AG04449 (cell line): ENCODE data around the gene PLEKHH1.

ENCODE experiments used
- CTCF ChIA-PET: fragments of 350-600 bp; formaldehyde crosslinking; extraction: SDS; loops from one replicate; lab custom pipeline; 2021; ENCODE audit warnings: antibody characterized with exemption; lab: Yijun Ruan, JAX
- POLR2A ChIA-PET: fragments of 400-600, 350-600 bp; formaldehyde crosslinking; extraction: SDS; loops from one replicate; lab custom pipeline; 2020; ENCODE audit warnings: antibody characterized with exemption, inconsistent platforms; lab: Yijun Ruan, JAX
- DNase-seq: peaks from one replicate; pipeline ENCODE4 v3.0.0-alpha.2; 2010; ENCODE audit warnings: low read depth, low spot score
- H3K4me3 ChIP-seq: 2 replicates; pipeline ENCODE4 v1.5.1; 2011; ENCODE audit warnings: low read depth, mild to moderate bottlenecking, control low read depth, low read length
- TF ChIP-seq, protein P1 (sequence below): IDR thresholded peaks from one replicate; pipeline ENCODE4 v1.5.1; 2011; ENCODE audit warnings: mild to moderate bottlenecking, moderate library complexity, low read length, control low read depth, inconsistent platforms; ENCODE audit not compliant: insufficient read depth; ENCODE audit errors: missing control alignments

Gene PLEKHH1

DNA sequence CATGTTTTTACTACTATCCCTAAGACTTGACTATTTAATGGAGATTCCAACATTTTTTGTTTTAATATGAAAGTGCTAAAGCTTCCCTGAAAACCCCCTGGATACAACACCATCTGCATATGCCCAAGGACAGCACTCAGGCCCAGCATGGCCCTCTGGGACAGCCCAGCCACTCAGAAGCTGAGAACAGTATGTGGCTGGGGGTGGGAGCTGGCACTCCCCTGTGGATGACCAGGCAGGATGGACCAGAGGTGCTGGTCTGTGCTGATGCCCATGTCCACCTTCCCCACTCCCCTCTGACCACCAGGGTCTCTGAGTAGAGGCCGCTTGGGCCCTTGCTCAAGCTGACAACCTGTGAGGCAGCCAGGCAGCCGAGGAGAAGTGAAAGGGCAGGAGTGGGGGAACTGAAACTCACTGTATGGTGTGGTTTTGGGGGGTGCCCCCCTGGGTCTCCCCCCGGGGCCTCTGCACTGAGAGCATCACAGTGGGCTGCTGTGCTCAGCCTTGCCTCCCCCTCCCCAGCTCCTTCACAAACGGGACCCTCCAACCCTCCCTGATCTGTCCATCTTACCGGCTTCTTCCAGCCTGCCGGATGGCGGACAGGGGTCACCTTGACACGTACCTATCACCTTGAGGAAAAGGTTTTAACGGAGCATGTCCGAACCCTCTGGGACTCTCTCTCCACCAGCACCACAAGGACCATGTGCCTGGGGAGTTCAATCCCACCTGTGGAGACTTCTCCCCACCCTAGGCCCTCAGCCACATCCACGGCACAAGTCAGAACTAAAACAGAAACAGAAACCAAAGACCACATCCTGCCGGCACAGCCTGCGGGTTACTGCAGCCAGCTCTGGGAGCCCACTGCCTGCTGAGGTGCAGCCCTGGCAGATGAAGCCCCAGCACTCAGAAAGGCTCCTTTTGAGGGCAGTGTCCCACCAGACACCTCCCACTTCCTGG, 44.9 kb upstream of the PLEKHH1 start, which contains the start of gene TMEM229B:
Gene TMEM229B, minus strand, starts transcription at position 785 of the 957 bp plus-strand sequence. CDS start 14,798 bp downstream, outside the sequence.
- ChIA-PET CTCF (interaction anchor here (1.4 to 2.3 kb wide), 2 partner anchors 13 to 82 kb away, joined by 4 to 5 read pairs; no protein-coding TSS in a partner anchor), POLR2A (no interaction called here)
- TF ChIP-seq, protein P1, sequence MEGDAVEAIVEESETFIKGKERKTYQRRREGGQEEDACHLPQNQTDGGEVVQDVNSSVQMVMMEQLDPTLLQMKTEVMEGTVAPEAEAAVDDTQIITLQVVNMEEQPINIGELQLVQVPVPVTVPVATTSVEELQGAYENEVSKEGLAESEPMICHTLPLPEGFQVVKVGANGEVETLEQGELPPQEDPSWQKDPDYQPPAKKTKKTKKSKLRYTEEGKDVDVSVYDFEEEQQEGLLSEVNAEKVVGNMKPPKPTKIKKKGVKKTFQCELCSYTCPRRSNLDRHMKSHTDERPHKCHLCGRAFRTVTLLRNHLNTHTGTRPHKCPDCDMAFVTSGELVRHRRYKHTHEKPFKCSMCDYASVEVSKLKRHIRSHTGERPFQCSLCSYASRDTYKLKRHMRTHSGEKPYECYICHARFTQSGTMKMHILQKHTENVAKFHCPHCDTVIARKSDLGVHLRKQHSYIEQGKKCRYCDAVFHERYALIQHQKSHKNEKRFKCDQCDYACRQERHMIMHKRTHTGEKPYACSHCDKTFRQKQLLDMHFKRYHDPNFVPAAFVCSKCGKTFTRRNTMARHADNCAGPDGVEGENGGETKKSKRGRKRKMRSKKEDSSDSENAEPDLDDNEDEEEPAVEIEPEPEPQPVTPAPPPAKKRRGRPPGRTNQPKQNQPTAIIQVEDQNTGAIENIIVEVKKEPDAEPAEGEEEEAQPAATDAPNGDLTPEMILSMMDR = no peak
- no peak for DNase-seq
- H3K4me3 ChIP-seq = no peak within 1 kb of the TSS

DNA sequence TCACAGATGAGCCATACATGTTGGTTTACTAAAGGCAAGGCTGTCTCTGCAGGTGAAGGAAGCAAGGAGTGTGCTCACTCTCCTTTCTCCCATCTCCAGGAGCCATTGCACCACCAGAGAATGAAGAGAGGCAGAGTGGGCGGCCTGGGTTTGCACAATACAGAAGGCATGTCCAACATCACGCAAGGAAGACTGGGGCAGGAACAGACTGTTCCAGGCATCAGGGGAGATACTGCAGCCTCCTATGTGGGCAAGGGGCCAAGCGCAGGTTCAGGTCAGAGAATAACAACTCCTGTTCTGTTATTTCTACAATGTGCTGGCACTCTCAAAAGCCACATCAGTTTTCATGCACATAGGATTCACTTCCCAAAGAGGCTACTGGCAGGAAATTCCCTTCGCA, 42.9 kb upstream of the PLEKHH1 start:
- POLR2A ChIA-PET = no interaction called here
- TF ChIP-seq, protein P1 = no peak
- H3K4me3 ChIP-seq = no peak overlapping the region
- CTCF ChIA-PET = no interaction called here
- no peak for DNase-seq

DNA sequence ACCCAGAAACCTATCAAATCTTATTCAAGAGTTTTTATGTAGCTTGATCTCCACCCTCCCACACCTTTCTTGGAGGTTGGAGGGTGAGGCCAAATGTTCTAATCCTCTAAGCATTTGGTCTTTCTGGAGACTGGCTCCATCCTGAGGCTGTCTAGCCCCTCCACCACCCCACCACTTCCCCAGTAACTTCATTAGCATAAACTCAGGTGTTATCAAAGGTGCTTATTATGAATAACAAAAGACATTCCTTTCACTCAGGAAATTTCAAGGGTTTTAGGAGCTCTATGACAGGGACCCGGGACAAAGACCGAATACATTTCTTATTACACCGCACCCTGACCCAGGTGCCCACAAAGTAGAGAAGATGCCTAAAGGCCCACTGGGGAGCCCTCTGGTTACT, 41.8 kb upstream of the PLEKHH1 start:
- TF ChIP-seq, protein P1 = no peak
- no peak for DNase-seq
- no peak overlapping the region for H3K4me3 ChIP-seq
- POLR2A ChIA-PET = no interaction called here
- CTCF ChIA-PET = interaction anchor here (2.0 kb wide), 1 partner anchor 80 kb away, joined by 6 read pairs; no protein-coding TSS in a partner anchor

DNA sequence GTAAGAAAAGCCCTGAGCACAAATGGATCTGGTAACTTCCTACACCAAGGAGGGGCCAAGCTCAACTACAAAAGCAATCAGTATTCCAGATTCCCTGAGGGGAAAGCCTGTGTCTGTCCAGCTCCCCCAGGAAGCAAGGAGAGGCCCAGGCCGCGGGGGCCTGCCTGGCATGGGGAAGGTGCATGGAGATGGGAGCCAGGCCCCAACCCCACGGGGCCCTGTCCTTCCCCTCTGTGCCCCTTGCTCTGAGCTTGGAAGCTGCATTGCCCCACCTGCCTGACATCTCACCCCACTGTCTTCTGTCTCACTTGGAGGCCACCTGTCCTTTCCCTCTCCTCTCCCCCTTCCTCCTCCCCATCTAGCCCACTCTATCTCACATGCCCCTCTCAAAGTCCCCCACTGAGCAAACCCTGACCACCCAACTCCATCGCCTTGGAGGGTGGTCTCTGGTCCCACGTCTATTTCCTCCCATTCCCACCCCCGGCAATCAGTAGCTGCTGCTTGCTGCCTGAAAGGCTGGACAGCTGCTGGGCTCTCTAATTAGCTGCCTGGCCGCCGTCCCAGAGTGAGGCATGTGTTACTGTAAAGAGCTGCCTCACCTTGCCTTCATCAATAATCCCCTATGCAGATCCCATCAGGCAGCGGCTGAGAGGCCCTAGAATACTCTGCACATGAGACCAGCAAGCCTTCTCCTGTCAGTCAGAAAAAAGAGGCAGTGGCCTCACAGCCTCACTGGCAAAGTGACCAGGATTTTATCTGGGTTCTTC, 41.2 kb upstream of the PLEKHH1 start:
- no peak overlapping the region for H3K4me3 ChIP-seq
- ChIA-PET POLR2A (no interaction called here), CTCF (interaction anchor here (2.0 kb wide), 1 partner anchor 79 kb away, joined by 6 read pairs; no protein-coding TSS in a partner anchor)
- DNase-seq = no peak
- TF ChIP-seq, protein P1 = no peak

DNA sequence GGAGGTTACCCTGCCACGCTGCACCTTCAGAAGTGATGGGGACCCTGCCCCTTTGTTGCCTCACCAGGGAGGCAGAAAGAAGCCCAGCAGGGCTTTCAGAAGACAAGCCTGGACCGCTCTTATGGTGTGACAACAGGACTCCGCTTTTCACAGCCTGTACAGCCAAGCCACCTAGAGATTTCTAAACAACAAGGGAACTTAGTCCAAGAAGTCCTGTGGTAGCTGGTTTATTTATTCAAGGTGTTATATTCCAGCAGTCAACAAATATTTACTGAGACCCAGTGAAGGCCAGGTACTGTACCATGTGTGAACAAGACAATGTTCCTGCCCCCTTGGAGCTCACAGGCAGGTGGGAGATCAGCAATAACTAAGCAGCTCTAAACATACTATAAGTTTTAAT, 40.6 kb upstream of the PLEKHH1 start:
- POLR2A ChIA-PET = no interaction called here
- CTCF ChIA-PET = interaction anchor here (2.0 kb wide), 1 partner anchor 79 kb away, joined by 6 read pairs; no protein-coding TSS in a partner anchor
- no peak overlapping the region for H3K4me3 ChIP-seq
- TF ChIP-seq, protein P1 = no peak
- DNase-seq = no peak
